HEK293T (cell line): ENCODE data around the gene SLC31A1.

Experiments used
- ARNT ChIP-seq: fragments of 450-650 bp; IDR thresholded peaks from 2 replicates; pipeline ENCODE4 v1.6.1; 2017; ENCODE audit warnings: mild to moderate bottlenecking
- BHLHE40 ChIP-seq: fragments of 450-650 bp; IDR thresholded peaks from 2 replicates; pipeline ENCODE4 v1.6.1; 2016; ENCODE audit warnings: mild to moderate bottlenecking, moderate library complexity, borderline replicate concordance
- ELF4 ChIP-seq: fragments of 450-650 bp; IDR thresholded peaks from 2 replicates; pipeline ENCODE4 v1.6.1; 2017; ENCODE audit warnings: antibody characterized with exemption
- FOXA1 ChIP-seq: fragments of 450-650 bp; IDR thresholded peaks from 2 replicates; pipeline ENCODE4 v1.6.1; 2016; ENCODE audit warnings: mild to moderate bottlenecking
- FOXM1 ChIP-seq: fragments of 450-650 bp; IDR thresholded peaks from 2 replicates; pipeline ENCODE4 v1.6.1; 2017; ENCODE audit warnings: mild to moderate bottlenecking, borderline replicate concordance
- PKNOX1 ChIP-seq: fragments of 450-650 bp; IDR thresholded peaks from 2 replicates; pipeline ENCODE4 v1.6.1; 2016
- SP1 ChIP-seq: fragments of 450-650 bp; IDR thresholded peaks from 2 replicates; pipeline ENCODE4 v1.6.1; 2017
- SUZ12 ChIP-seq: fragments of 450-650 bp; IDR thresholded peaks from 2 replicates; pipeline ENCODE4 v1.6.1; 2016; ENCODE audit warnings: mild to moderate bottlenecking

GRCh38 chr9:113219969-113220368 is 1.4 kb upstream of the SLC31A1 start:
- TF ChIP-seq ELF4 (no peak), SUZ12 (no peak), PKNOX1 (no peak), FOXA1 (no peak), BHLHE40 (no peak), ARNT (no peak), SP1 (no peak), FOXM1 (no peak)
